ENCODE data around the gene P2RX1.

Gene P2RX1

DNA sequence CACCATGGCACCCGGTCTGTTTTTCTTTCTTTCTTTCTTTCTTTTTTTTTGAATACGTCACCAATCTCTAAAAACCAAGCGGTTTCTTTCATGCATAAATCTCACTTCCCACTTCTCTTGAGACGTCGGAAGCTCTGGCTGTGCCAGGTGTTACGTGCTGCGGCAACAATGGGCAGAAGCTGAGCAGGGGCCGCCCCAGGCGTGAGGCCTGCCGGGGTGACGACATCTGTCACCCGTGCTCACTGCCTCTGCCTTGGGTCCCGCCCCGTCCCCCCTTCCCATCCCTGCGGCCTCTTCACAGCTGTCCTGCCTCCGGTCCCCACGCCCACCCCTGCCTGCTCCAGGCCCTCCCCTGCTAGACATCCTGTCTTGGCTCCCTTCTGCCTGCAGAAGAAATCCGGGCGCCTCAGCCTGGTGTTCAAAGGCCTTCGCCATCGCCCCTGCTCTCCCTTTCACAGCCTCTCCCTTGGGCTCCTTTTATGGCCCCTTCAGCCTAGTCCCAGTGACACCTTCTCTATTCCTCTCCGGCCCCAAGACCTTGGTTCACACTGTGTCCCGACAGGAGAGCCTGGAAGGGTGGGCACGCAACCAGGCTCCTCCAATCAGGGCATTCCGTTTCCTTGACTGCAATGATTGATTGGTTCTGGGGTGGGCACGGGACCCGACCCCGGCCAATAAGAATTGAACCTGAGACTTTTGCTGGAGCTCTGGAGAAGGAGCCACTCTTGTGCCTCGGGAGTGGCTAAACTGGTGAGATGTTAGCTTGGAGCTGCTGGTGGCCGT is 4.8 kb downstream of the P2RX1 start:
- H3K9me2 ChIP-seq (ENCODE audit: low read depth, low read length): no peaks in the 10 kb centered on the region
- H3K4me2 ChIP-seq (ENCODE audit: low read length): peak overlapping the region; percentile 18
- H3K27me3 ChIP-seq (ENCODE audit: insufficient read depth, low read length): peaks cover 4% of the 10 kb centered on the region; the same call in 1 of the 2 replicates
- no peak overlapping the region for H2AFZ ChIP-seq (ENCODE audit: low read length)
- peaks cover 30% of the 10 kb centered on the region for H3K4me1 ChIP-seq (ENCODE audit: insufficient read depth, low read length, severe bottlenecking)
- no peaks in the 10 kb centered on the region for H3F3A ChIP-seq (ENCODE audit: insufficient read depth, low read length)
- H3K9me3 ChIP-seq (ENCODE audit: low read length): no peaks in the 10 kb centered on the region
- TF ChIP-seq, protein P1, sequence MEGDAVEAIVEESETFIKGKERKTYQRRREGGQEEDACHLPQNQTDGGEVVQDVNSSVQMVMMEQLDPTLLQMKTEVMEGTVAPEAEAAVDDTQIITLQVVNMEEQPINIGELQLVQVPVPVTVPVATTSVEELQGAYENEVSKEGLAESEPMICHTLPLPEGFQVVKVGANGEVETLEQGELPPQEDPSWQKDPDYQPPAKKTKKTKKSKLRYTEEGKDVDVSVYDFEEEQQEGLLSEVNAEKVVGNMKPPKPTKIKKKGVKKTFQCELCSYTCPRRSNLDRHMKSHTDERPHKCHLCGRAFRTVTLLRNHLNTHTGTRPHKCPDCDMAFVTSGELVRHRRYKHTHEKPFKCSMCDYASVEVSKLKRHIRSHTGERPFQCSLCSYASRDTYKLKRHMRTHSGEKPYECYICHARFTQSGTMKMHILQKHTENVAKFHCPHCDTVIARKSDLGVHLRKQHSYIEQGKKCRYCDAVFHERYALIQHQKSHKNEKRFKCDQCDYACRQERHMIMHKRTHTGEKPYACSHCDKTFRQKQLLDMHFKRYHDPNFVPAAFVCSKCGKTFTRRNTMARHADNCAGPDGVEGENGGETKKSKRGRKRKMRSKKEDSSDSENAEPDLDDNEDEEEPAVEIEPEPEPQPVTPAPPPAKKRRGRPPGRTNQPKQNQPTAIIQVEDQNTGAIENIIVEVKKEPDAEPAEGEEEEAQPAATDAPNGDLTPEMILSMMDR (IDR thresholded peaks at IDR 0.05; ENCODE audit: low read length): no peak
- TF ChIP-seq EZH2 (IDR thresholded peaks at IDR 0.05; ENCODE audit: borderline replicate concordance, low read length): no peak
- H3K9ac ChIP-seq (ENCODE audit: low read length): no peak overlapping the region
- H3K4me3 ChIP-seq (ENCODE audit: low read depth, low read length, poor library complexity, severe bottlenecking): no peak overlapping the region
- no peaks in the 10 kb centered on the region for H4K20me1 ChIP-seq (ENCODE audit: insufficient read depth, low read length)
- no peaks in the 10 kb centered on the region for H3K79me2 ChIP-seq (ENCODE audit: insufficient read depth, low read length)
- H3K36me3 ChIP-seq (ENCODE audit: insufficient read depth, low read length): no peaks in the 10 kb centered on the region
- peak overlapping the region; percentile 70 for H3K27ac ChIP-seq (ENCODE audit: low read depth, low read length, poor library complexity, severe bottlenecking)

DNA sequence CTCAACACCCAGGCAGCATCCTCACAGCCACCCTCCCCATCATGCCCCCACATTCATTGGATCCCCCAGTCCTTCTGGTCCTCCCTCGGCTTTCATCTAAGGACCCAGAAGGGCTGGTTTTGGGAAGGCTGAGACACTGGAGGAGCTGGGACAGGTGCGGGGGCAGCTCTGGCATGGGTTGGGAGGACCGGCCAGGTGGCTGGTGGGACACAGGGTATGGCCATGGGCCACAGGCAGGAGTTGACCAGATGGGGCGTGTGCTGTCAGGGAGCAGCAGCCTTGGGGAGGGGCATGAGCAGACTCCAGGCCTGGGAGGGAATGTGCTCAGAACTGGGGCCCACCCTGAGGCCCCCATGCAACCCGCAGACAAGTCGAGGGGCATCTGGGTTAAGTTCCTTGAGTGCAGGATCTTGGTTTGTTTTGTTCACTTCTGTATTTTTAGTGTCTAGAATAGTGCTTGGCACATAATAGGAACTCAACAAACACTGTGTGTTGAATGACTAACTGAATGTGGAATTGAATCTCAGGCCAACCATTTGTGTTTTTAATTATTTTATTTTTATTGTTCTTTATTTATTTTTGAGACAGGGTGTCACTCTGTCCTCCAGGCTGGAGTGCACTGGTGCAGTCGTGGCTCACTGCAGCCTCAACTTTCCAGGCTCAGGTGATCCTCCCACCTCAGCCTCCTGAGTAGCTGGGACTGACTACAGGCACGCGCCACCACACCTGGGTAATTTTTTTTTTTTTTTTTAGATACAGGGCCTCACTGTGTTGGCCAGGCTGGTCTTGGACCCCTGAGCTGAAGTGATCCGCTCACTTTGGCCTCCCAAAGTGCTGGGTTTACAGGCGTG is 5.6 kb downstream of the P2RX1 start:
- TF ChIP-seq, protein P1 (IDR thresholded peaks at IDR 0.05; ENCODE audit: low read length): no peak
- no peak for TF ChIP-seq EZH2 (IDR thresholded peaks at IDR 0.05; ENCODE audit: borderline replicate concordance, low read length)
- Histone ChIP-seq H4K20me1 (ENCODE audit: insufficient read depth, low read length) (no peaks in the 10 kb centered on the region), H3K79me2 (ENCODE audit: insufficient read depth, low read length) (no peaks in the 10 kb centered on the region), H3K9me3 (ENCODE audit: low read length) (no peaks in the 10 kb centered on the region), H3K4me2 (ENCODE audit: low read length) (peak overlapping the region; percentile 18; the same call in 1 of the 2 replicates), H3F3A (ENCODE audit: insufficient read depth, low read length) (no peaks in the 10 kb centered on the region), H3K4me3 (ENCODE audit: low read depth, low read length, poor library complexity, severe bottlenecking) (no peak overlapping the region), H3K36me3 (ENCODE audit: insufficient read depth, low read length) (no peaks in the 10 kb centered on the region), H2AFZ (ENCODE audit: low read length) (no peak overlapping the region), H3K9ac (ENCODE audit: low read length) (no peak overlapping the region), H3K9me2 (ENCODE audit: low read depth, low read length) (no peaks in the 10 kb centered on the region), H3K27ac (ENCODE audit: low read depth, low read length, poor library complexity, severe bottlenecking) (peak overlapping the region; percentile 70), H3K27me3 (ENCODE audit: insufficient read depth, low read length) (peaks cover 6% of the 10 kb centered on the region; the same call in 1 of the 2 replicates), H3K4me1 (ENCODE audit: insufficient read depth, low read length, severe bottlenecking) (peaks cover 25% of the 10 kb centered on the region)

DNA sequence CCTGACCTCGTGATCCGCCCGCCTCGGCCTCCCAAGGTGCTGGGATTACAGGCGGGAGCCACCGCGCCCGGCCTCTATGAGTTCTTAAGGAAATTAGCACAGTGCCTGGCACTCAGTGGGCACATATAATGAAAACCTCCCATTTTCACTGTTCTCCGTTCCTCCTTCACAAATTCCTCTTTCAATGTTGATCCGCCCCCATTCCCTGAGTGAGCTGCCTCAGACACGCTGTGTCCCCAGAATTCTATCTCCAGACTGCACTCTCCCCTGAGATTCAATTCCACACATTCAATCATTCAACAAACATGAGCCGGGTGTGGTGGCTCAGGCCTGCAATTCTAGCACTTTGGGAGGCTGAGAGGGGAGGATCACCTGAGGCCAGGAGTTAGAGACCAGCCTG is 7.0 kb downstream of the P2RX1 start:
- Histone ChIP-seq H3K9me2 (ENCODE audit: low read depth, low read length) (no peaks in the 10 kb centered on the region), H2AFZ (ENCODE audit: low read length) (no peak overlapping the region), H3K9me3 (ENCODE audit: low read length) (no peaks in the 10 kb centered on the region), H3K4me2 (ENCODE audit: low read length) (no peak overlapping the region), H3K4me3 (ENCODE audit: low read depth, low read length, poor library complexity, severe bottlenecking) (no peak overlapping the region), H3K4me1 (ENCODE audit: insufficient read depth, low read length, severe bottlenecking) (peaks cover 26% of the 10 kb centered on the region), H3K9ac (ENCODE audit: low read length) (no peak overlapping the region), H3F3A (ENCODE audit: insufficient read depth, low read length) (no peaks in the 10 kb centered on the region), H4K20me1 (ENCODE audit: insufficient read depth, low read length) (no peaks in the 10 kb centered on the region), H3K36me3 (ENCODE audit: insufficient read depth, low read length) (no peaks in the 10 kb centered on the region), H3K27me3 (ENCODE audit: insufficient read depth, low read length) (peaks cover 6% of the 10 kb centered on the region; the same call in 1 of the 2 replicates), H3K79me2 (ENCODE audit: insufficient read depth, low read length) (no peaks in the 10 kb centered on the region), H3K27ac (ENCODE audit: low read depth, low read length, poor library complexity, severe bottlenecking) (no peak overlapping the region)
- TF ChIP-seq, protein P1 (IDR thresholded peaks at IDR 0.05; ENCODE audit: low read length): no peak
